ENCODE results near the gene PIK3AP1. TPM values are rescaled to one million over a fixed set of nuclear protein-coding genes. Genes with fewer than 3 reads are reported as not detected.

PIK3AP1 gene
- total RNA-seq, 1 experiment from 2014 or later: 4.3 TPM

GRCh38 chr10:96560489-96560888, 159.8 kb downstream of the PIK3AP1 start:
- DNase-seq (ENCODE audit: low spot score) (no peak), ATAC-seq (no peak)
- Mint-ChIP-seq H3K27me3 (ENCODE audit: low read depth) (no peaks in the 10 kb centered on the region), H3K36me3 (peaks cover 38% of the 10 kb centered on the region), H3K27ac (no peak overlapping the region), H3K9me3 (no peaks in the 10 kb centered on the region), H3K4me1 (no peaks in the 10 kb centered on the region), H3K4me3 (no peak overlapping the region)
- POLR2A ChIA-PET: no interaction called here
- no peak for TF ChIP-seq ATF2 (CRISPR knock-in tag; IDR thresholded peaks at IDR 0.05; ENCODE audit: borderline replicate concordance, low read depth)
- no peak for TF ChIP-seq OVOL2 (CRISPR knock-in tag; IDR thresholded peaks at IDR 0.05; ENCODE audit: borderline replicate concordance)
- no peak for TF ChIP-seq NR3C1 (CRISPR knock-in tag; conservative IDR thresholded peaks at IDR 0.05; ENCODE audit: low read depth)
- no peak for TF ChIP-seq ZNF396 (CRISPR knock-in tag; IDR thresholded peaks at IDR 0.05; ENCODE audit: borderline replicate concordance)
- no peak for TF ChIP-seq ZBTB43 (CRISPR knock-in tag; IDR thresholded peaks at IDR 0.05)
- TF ChIP-seq ESRRA (CRISPR knock-in tag; IDR thresholded peaks at IDR 0.05; ENCODE audit: borderline replicate concordance): no peak
- TF ChIP-seq ZSCAN18 (CRISPR knock-in tag; IDR thresholded peaks at IDR 0.05): no peak
- no peak for TF ChIP-seq NR1H2 (CRISPR knock-in tag; IDR thresholded peaks at IDR 0.05)
- no peak for TF ChIP-seq ZNF121 (CRISPR knock-in tag; IDR thresholded peaks at IDR 0.05)
- no peak for TF ChIP-seq JAZF1 (CRISPR knock-in tag; IDR thresholded peaks at IDR 0.05)
- TF ChIP-seq NFE2L1 (CRISPR knock-in tag; IDR thresholded peaks at IDR 0.05): no peak
- TF ChIP-seq USF2 (CRISPR knock-in tag; IDR thresholded peaks at IDR 0.05): no peak
- no peak for TF ChIP-seq AR (CRISPR knock-in tag; IDR thresholded peaks at IDR 0.05)
- TF ChIP-seq MAX (CRISPR knock-in tag; IDR thresholded peaks at IDR 0.05): no peak
- TF ChIP-seq SMAD3 (CRISPR knock-in tag; IDR thresholded peaks at IDR 0.05; ENCODE audit: borderline replicate concordance): no peak
- no peak for TF ChIP-seq CDX4 (CRISPR knock-in tag; IDR thresholded peaks at IDR 0.05; ENCODE audit: borderline replicate concordance)
- no peak for TF ChIP-seq CTCF (IDR thresholded peaks at IDR 0.05)
- no peak for TF ChIP-seq MLX (CRISPR knock-in tag; IDR thresholded peaks at IDR 0.05)
- CTCF ChIA-PET: no interaction called here
